HL-60 (cell line): ENCODE data around the gene SUSD1.

Experiments used
- DNase-seq, 2 experiments: peaks; one replicate each; pipeline ENCODE4 v3.0.0-alpha.2; 2010 to 2020; ENCODE audit warnings: low read depth in 1 of 2, low spot score in 1 of 2
- H3K27ac ChIP-seq: fragments of 250-450 bp; sonication (Bioruptor Pico); replicated peaks from 2 replicates; pipeline ENCODE4 v1.5.1; 2020; ENCODE audit warnings: mild to moderate bottlenecking, moderate library complexity
- H3K27me3 ChIP-seq: fragments of 250-450 bp; sonication (Bioruptor Pico); 2 replicates; pipeline ENCODE4 v1.5.1; 2021; ENCODE audit warnings: mild to moderate bottlenecking, moderate library complexity; ENCODE audit not compliant: insufficient read depth, poor library complexity, severe bottlenecking
- H3K4me3 ChIP-seq: replicated peaks from 2 replicates; pipeline ENCODE4 v1.5.1; 2011; ENCODE audit warnings: mild to moderate bottlenecking, control low read depth, low read length; ENCODE audit not compliant: insufficient read depth
- GABPA ChIP-seq: IDR thresholded peaks from 2 replicates; pipeline ENCODE4 v1.6.1; 2012; ENCODE audit warnings: low read depth
- POLR2AphosphoS5 ChIP-seq: IDR thresholded peaks from 2 replicates; pipeline ENCODE4 v1.6.1; 2012; ENCODE audit warnings: low read depth
- SPI1 ChIP-seq: IDR thresholded peaks from 2 replicates; pipeline ENCODE4 v1.6.1; 2012; ENCODE audit warnings: low read depth, mild to moderate bottlenecking, borderline replicate concordance
- TF ChIP-seq, protein P1 (sequence below): IDR thresholded peaks from 2 replicates; pipeline ENCODE4 v1.6.1; 2012; ENCODE audit warnings: low read depth; ENCODE audit not compliant: insufficient replicate concordance
- TF ChIP-seq, protein P2 (sequence below): IDR thresholded peaks from one replicate; pipeline ENCODE4 v1.5.1; 2011; ENCODE audit warnings: low read length, control low read depth, inconsistent platforms; ENCODE audit not compliant: insufficient read depth

SUSD1 gene

GRCh38 chr9:112059145-112059965 is 115.7 kb downstream of the SUSD1 start:
- no peak for DNase-seq

GRCh38 chr9:112056996-112057395 is 118.1 kb downstream of the SUSD1 start:
- Histone ChIP-seq H3K4me3 (no peak overlapping the region), H3K27me3 (no peaks in the 10 kb centered on the region), H3K27ac (no peak overlapping the region)
- TF ChIP-seq SPI1: no peak
- TF ChIP-seq POLR2AphosphoS5: no peak
- TF ChIP-seq GABPA: no peak
- TF ChIP-seq, protein P1, sequence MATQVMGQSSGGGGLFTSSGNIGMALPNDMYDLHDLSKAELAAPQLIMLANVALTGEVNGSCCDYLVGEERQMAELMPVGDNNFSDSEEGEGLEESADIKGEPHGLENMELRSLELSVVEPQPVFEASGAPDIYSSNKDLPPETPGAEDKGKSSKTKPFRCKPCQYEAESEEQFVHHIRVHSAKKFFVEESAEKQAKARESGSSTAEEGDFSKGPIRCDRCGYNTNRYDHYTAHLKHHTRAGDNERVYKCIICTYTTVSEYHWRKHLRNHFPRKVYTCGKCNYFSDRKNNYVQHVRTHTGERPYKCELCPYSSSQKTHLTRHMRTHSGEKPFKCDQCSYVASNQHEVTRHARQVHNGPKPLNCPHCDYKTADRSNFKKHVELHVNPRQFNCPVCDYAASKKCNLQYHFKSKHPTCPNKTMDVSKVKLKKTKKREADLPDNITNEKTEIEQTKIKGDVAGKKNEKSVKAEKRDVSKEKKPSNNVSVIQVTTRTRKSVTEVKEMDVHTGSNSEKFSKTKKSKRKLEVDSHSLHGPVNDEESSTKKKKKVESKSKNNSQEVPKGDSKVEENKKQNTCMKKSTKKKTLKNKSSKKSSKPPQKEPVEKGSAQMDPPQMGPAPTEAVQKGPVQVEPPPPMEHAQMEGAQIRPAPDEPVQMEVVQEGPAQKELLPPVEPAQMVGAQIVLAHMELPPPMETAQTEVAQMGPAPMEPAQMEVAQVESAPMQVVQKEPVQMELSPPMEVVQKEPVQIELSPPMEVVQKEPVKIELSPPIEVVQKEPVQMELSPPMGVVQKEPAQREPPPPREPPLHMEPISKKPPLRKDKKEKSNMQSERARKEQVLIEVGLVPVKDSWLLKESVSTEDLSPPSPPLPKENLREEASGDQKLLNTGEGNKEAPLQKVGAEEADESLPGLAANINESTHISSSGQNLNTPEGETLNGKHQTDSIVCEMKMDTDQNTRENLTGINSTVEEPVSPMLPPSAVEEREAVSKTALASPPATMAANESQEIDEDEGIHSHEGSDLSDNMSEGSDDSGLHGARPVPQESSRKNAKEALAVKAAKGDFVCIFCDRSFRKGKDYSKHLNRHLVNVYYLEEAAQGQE: no peak
- TF ChIP-seq, protein P2, sequence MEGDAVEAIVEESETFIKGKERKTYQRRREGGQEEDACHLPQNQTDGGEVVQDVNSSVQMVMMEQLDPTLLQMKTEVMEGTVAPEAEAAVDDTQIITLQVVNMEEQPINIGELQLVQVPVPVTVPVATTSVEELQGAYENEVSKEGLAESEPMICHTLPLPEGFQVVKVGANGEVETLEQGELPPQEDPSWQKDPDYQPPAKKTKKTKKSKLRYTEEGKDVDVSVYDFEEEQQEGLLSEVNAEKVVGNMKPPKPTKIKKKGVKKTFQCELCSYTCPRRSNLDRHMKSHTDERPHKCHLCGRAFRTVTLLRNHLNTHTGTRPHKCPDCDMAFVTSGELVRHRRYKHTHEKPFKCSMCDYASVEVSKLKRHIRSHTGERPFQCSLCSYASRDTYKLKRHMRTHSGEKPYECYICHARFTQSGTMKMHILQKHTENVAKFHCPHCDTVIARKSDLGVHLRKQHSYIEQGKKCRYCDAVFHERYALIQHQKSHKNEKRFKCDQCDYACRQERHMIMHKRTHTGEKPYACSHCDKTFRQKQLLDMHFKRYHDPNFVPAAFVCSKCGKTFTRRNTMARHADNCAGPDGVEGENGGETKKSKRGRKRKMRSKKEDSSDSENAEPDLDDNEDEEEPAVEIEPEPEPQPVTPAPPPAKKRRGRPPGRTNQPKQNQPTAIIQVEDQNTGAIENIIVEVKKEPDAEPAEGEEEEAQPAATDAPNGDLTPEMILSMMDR: no peak
- DNase-seq: no peak

More at GRCh38 chr9:112059145-112059965, 115.7 kb downstream of the SUSD1 start:
- TF ChIP-seq, protein P1: no peak
- TF ChIP-seq SPI1: no peak
- TF ChIP-seq, protein P2: no peak
- no peak for TF ChIP-seq POLR2AphosphoS5
- no peak for TF ChIP-seq GABPA
- H3K4me3 ChIP-seq: no peak overlapping the region
- no peak overlapping the region for H3K27ac ChIP-seq
- no peaks in the 10 kb centered on the region for H3K27me3 ChIP-seq

DNA sequence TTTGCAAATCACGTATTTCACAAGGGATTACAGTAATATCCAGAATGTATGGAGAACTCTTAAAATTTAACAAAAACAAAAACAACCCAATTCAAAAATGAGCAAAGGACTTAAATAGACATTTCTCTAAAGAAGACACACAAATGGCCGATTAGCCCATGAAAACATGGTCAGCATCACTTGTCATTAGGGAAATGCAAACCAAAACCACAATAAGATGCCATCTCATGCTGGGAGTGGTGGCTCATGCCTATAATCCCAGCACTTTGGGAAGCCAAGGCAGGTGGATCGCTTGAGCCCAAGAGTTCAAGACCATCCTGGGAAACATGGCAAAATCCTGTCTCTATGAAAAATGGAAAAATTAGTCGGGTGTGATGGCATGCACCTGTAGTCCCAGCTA is 120.2 kb downstream of the SUSD1 start:
- Histone ChIP-seq H3K4me3 (no peak overlapping the region), H3K27ac (no peak overlapping the region), H3K27me3 (no peaks in the 10 kb centered on the region)
- TF ChIP-seq POLR2AphosphoS5: no peak
- DNase-seq: no peak

GRCh38 chr9:112051812-112052211 is 123.3 kb downstream of the SUSD1 start:
- no peak for TF ChIP-seq POLR2AphosphoS5
- TF ChIP-seq, protein P1: no peak
- TF ChIP-seq, protein P2: no peak
- no peak for TF ChIP-seq SPI1
- TF ChIP-seq GABPA: no peak
- Histone ChIP-seq H3K27me3 (no peaks in the 10 kb centered on the region), H3K4me3 (no peak overlapping the region), H3K27ac (no peak overlapping the region)
- DNase-seq: no peak
